ENCODE results near the gene SULT1A1.
"Not testable (repeated sequence)": the region's sequence is repeated elsewhere in the genome, so short reads cannot be mapped to it uniquely, and the experiment has no call there.

Gene SULT1A1

GRCh38 chr16:28602529-28602928 lies 7.3 kb downstream of the SULT1A1 start:
- Histone ChIP-seq H3K9me3 (no peaks in the 10 kb centered on the region), H3K4me1 (no peaks in the 10 kb centered on the region), H3K36me3 (replicated peaks) (no peaks in the 10 kb centered on the region), H3K4me3 (no peak overlapping the region), H3K27me3 (ENCODE audit: low read depth) (no peaks in the 10 kb centered on the region)
- DNase-seq (ENCODE audit: low spot score in 2 of 2), result no peak
- in situ Hi-C loops (cut with MboI; ENCODE audit: low sequenced_read_pairs), result no loop called here

- in situ Hi-C loops (cut with MboI; ENCODE audit: low sequenced_read_pairs); H3K4me1 ChIP-seq: not testable (repeated sequence)
Measured at GRCh38 chr16:28602062-28602461, 7.8 kb downstream of the SULT1A1 start.

GRCh38 chr16:28601589-28601988 lies 8.3 kb downstream of the SULT1A1 start:
- DNase-seq (ENCODE audit: low spot score in 2 of 2); H3K36me3 ChIP-seq (replicated peaks); H3K9me3 ChIP-seq; H3K27me3 ChIP-seq (ENCODE audit: low read depth); H3K4me1 ChIP-seq; H3K4me3 ChIP-seq; in situ Hi-C loops (cut with MboI; ENCODE audit: low sequenced_read_pairs): not testable (repeated sequence)

More at GRCh38 chr16:28602062-28602461, 7.8 kb downstream of the SULT1A1 start:
- H3K9me3 ChIP-seq; H3K36me3 ChIP-seq (replicated peaks); DNase-seq (ENCODE audit: low spot score in 2 of 2); H3K4me3 ChIP-seq; H3K27me3 ChIP-seq (ENCODE audit: low read depth): not testable (repeated sequence)

GRCh38 chr16:28600965-28601364 lies 8.9 kb downstream of the SULT1A1 start:
- in situ Hi-C loops (cut with MboI; ENCODE audit: low sequenced_read_pairs); H3K9me3 ChIP-seq; H3K27me3 ChIP-seq (ENCODE audit: low read depth); H3K4me3 ChIP-seq; DNase-seq (ENCODE audit: low spot score in 2 of 2); H3K4me1 ChIP-seq; H3K36me3 ChIP-seq (replicated peaks): not testable (repeated sequence)

- not testable (repeated sequence) for H3K27me3 ChIP-seq (ENCODE audit: low read depth); H3K9me3 ChIP-seq; H3K4me1 ChIP-seq; H3K36me3 ChIP-seq (replicated peaks); H3K4me3 ChIP-seq; DNase-seq (ENCODE audit: low spot score in 2 of 2)
- in situ Hi-C loops (cut with MboI; ENCODE audit: low sequenced_read_pairs), result loop anchor here (25.0 kb wide), 1 partner anchor 287 kb away; no protein-coding TSS in a partner anchor
Measured at GRCh38 chr16:28599377-28600285, 10.2 kb downstream of the SULT1A1 start.

- DNase-seq (ENCODE audit: low spot score in 2 of 2), result peak; percentile 54 to 79
- H3K4me1 ChIP-seq, result no peaks in the 10 kb centered on the region
- in situ Hi-C loops (cut with MboI; ENCODE audit: low sequenced_read_pairs), result loop anchor here (25.0 kb wide), 1 partner anchor 285 kb away; no protein-coding TSS in a partner anchor
- no peaks in the 10 kb centered on the region for H3K9me3 ChIP-seq
- H3K4me3 ChIP-seq, result no peak overlapping the region
- no peaks in the 10 kb centered on the region for H3K27me3 ChIP-seq (ENCODE audit: low read depth)
- H3K36me3 ChIP-seq (replicated peaks), result no peaks in the 10 kb centered on the region
Measured at GRCh38 chr16:28597692-28598261, 12.1 kb downstream of the SULT1A1 start.

- H3K4me1 ChIP-seq, result no peaks in the 10 kb centered on the region
- no peak for DNase-seq (ENCODE audit: low spot score in 2 of 2)
- H3K27me3 ChIP-seq (ENCODE audit: low read depth), result no peaks in the 10 kb centered on the region
- H3K4me3 ChIP-seq, result no peak within 1 kb of the TSS
- H3K9me3 ChIP-seq, result no peaks in the 10 kb centered on the region
- H3K36me3 ChIP-seq (replicated peaks), result no peaks in the 10 kb centered on the region
- in situ Hi-C loops (cut with MboI; ENCODE audit: low sequenced_read_pairs), result loop anchor here (25.0 kb wide), 1 partner anchor 285 kb away; no protein-coding TSS in a partner anchor
Measured at GRCh38 chr16:28596840-28597691, 12.8 kb downstream of the SULT1A1 start, which contains the start of gene SULT1A2. SULT1A2 (minus strand) TSS chr16:28597050; CDS start chr16:28595930, 1,120 bp downstream.

GRCh38 chr16:28596115-28596630 lies 13.7 kb downstream of the SULT1A1 start:
- no peak overlapping the region for H3K4me3 ChIP-seq
- H3K4me1 ChIP-seq, result no peaks in the 10 kb centered on the region
- H3K9me3 ChIP-seq, result no peaks in the 10 kb centered on the region
- in situ Hi-C loops (cut with MboI; ENCODE audit: low sequenced_read_pairs), result loop anchor here (25.0 kb wide), 1 partner anchor 284 kb away; no protein-coding TSS in a partner anchor
- no peaks in the 10 kb centered on the region for H3K27me3 ChIP-seq (ENCODE audit: low read depth)
- DNase-seq (ENCODE audit: low spot score in 2 of 2), result no peak
- H3K36me3 ChIP-seq (replicated peaks), result no peaks in the 10 kb centered on the region

- not testable (repeated sequence) for H3K36me3 ChIP-seq (replicated peaks)
- in situ Hi-C loops (cut with MboI; ENCODE audit: low sequenced_read_pairs), result loop anchor here (25.0 kb wide), 1 partner anchor 283 kb away; no protein-coding TSS in a partner anchor
Measured at GRCh38 chr16:28595451-28595850, 14.4 kb downstream of the SULT1A1 start.

GRCh38 chr16:28592979-28593553 lies 16.8 kb downstream of the SULT1A1 start:
- in situ Hi-C loops (cut with MboI; ENCODE audit: low sequenced_read_pairs), result loop anchor here (25.0 kb wide), 1 partner anchor 281 kb away; no protein-coding TSS in a partner anchor
- no peak overlapping the region for H3K4me3 ChIP-seq
- no peaks in the 10 kb centered on the region for H3K9me3 ChIP-seq
- DNase-seq (ENCODE audit: low spot score in 2 of 2), result no peak
- H3K36me3 ChIP-seq (replicated peaks), result no peaks in the 10 kb centered on the region; the same call in 1 of the 2 replicates
- no peaks in the 10 kb centered on the region for H3K27me3 ChIP-seq (ENCODE audit: low read depth)
- H3K4me1 ChIP-seq, result no peaks in the 10 kb centered on the region

More at GRCh38 chr16:28595451-28595850, 14.4 kb downstream of the SULT1A1 start:
- not testable (repeated sequence) for H3K4me1 ChIP-seq; H3K9me3 ChIP-seq; H3K27me3 ChIP-seq (ENCODE audit: low read depth); H3K4me3 ChIP-seq; DNase-seq (ENCODE audit: low spot score in 2 of 2)

GRCh38 chr16:28592511-28592910 lies 17.3 kb downstream of the SULT1A1 start:
- H3K9me3 ChIP-seq, result no peaks in the 10 kb centered on the region
- DNase-seq (ENCODE audit: low spot score in 2 of 2), result no peak
- in situ Hi-C loops (cut with MboI; ENCODE audit: low sequenced_read_pairs), result loop anchor here (25.0 kb wide), 1 partner anchor 280 kb away; no protein-coding TSS in a partner anchor
- no peak overlapping the region for H3K4me3 ChIP-seq
- H3K4me1 ChIP-seq, result no peaks in the 10 kb centered on the region
- no peaks in the 10 kb centered on the region for H3K27me3 ChIP-seq (ENCODE audit: low read depth)
- no peaks in the 10 kb centered on the region; the same call in 1 of the 2 replicates for H3K36me3 ChIP-seq (replicated peaks)

- in situ Hi-C loops (cut with MboI; ENCODE audit: low sequenced_read_pairs), result loop anchor here (25.0 kb wide), 1 partner anchor 279 kb away; no protein-coding TSS in a partner anchor
- Histone ChIP-seq H3K9me3 (no peaks in the 10 kb centered on the region), H3K4me1 (no peaks in the 10 kb centered on the region), H3K36me3 (replicated peaks) (no peaks in the 10 kb centered on the region; the same call in 1 of the 2 replicates), H3K27me3 (ENCODE audit: low read depth) (no peaks in the 10 kb centered on the region), H3K4me3 (no peak overlapping the region)
- no peak for DNase-seq (ENCODE audit: low spot score in 2 of 2)
Measured at GRCh38 chr16:28591355-28591754, 18.5 kb downstream of the SULT1A1 start.

Measured in HAP-1 (cell line).